GM21723 (cell line): Measurements from ENCODE around the gene MRPS6.

ENCODE experiments used
- ATAC-seq: cut with Tn5 transposase; IDR thresholded peaks from one replicate; pipeline ENCODE4 v1.9.1; 2021; ENCODE audit warnings: mild to moderate bottlenecking, moderate library complexity; ENCODE audit not compliant: unreplicated experiment

The MRPS6 gene

DNA sequence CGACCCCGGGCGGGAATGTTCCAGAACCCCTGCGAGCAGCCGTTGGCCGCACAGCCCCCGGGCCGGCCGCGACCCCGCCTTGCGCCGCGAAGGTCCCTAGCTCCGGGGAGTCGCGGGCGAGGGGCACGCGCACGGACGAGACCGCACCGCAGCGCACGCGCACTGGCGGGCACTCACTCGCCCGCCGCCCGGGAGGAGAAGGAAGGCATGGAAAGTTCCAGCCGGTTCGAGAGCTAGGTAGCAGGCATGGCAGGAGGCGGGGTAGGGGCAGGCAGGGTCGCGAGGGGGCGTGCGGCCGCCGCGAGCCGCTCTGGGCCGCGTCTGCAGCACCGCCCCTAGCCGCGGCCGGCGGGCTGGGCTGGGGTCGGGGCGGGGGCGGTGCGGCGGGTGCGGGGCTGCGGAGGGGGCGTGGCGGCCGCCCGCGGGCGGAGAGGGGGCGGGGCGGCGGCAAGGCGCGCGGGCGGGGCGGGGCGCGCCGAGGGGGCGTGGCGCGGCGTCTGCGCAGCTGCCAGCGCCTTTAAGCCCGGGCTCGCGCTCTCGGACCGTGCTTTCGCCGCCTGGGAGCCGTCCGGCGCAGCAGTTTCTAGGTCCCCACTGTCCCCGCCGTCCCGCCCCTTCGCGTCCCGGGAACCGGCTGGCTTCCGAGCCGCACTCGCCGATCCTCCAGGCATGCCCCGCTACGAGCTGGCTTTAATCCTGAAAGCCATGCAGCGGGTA lies at the start of gene MRPS6, which contains the start of gene SLC5A3:
MRPS6 (plus strand) TSS at position 547 of the 717 bp plus-strand sequence; CDS start at position 670, 123 bp downstream.
SLC5A3 (plus strand) TSS at position 547 of the 717 bp plus-strand sequence. CDS start 21,621 bp downstream, outside the sequence.
- ATAC-seq: peak; percentile 80

- no peak for ATAC-seq
Observed at GRCh38 chr21:34023691-34024373, 49.5 kb upstream of the MRPS6 start.

DNA sequence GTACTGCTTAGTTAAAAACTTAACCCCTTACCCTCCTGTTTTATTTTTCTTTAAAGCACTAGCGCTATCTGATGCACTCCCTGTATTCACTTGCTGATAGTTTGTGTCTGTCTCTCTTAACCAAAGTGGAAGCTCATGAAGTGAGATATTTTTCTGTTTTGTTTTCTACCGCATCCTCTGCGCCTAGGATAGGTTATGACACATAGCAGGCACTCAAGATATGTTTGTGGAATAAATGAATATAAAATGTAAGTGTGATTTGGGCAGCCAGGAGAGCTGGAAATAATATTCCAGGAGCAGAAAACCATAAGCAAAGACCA lies 49.0 kb upstream of the MRPS6 start:
- no peak for ATAC-seq

- ATAC-seq: no peak
Observed at GRCh38 chr21:34027721-34028461, 45.5 kb upstream of the MRPS6 start.

- ATAC-seq: peak; percentile 97
Observed at GRCh38 chr21:34029743-34030528, 43.4 kb upstream of the MRPS6 start.

GRCh38 chr21:34031835-34032370 lies 41.5 kb upstream of the MRPS6 start:
- ATAC-seq: no peak

DNA sequence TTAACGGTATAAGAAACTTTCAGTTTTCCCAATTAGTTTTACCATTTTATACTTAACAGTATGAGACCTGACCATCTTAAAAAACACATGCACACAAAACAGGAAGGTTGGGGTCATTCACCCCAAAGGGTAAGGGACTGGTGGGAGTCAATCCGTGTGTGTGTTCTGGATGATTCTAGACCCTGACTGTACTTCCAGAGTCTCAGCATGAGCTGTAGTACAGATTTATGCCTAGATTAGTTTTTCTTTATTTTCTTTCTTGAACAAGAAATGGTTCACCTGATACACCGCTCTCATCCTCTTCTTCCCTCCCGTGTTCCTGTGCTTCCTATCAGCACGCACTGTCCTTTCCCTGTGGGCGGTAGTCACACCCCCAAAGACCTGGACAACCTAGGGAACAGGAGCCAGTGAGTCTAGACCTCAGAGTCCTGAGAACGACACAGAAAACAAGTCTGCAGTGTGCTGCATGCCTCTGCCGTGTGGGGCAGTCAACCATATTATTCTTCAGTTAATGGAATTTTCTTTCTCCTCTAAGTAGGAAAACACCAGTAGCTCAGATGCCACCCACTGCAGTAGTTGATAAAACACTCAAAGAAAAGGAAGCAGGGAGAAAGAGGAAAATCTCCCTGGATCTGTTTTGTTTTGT lies 38.9 kb upstream of the MRPS6 start:
- no peak for ATAC-seq

- no peak for ATAC-seq
Observed at GRCh38 chr21:34035619-34036354, 37.6 kb upstream of the MRPS6 start.

DNA sequence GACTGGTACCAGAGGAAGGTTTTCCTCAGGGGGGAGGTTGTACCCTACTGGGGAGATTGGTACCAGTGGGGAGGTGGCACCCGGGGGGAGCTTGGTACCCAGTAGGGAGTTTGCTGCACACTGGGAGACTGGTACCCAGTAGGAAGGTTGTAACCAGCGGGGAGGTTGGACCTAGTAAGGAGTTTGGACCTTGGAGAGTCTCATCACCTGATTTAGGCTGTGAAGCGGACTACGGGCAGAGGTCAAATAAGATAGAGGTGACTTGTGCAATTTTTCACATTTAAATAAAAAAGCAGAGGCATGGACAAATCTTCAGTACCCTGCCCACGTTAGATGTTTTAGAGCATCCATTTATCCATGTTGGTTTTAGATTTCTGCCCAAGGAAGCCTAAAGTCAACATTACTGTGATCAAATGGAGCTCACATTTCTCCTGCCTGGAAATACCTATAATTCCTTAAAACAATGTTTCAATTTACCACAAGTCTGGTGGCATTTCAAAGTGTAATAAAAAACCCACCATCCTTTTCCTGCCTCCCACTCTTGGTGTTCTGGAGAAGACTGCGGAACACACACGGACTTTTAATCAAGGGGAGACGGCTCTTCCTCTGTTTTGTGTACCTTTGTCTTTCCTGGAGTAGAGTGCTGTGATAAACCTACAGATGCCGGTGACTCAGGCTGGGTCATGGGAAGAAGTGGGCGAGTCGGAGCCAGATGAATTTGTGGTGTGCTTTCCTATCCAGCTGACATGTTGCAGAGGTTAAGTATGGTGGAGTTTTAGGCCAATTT lies 36.2 kb upstream of the MRPS6 start:
- no peak for ATAC-seq

- no peak for ATAC-seq
Observed at GRCh38 chr21:34039678-34040382, 33.5 kb upstream of the MRPS6 start.

GRCh38 chr21:34042735-34043134 lies 30.6 kb upstream of the MRPS6 start:
- ATAC-seq: no peak

DNA sequence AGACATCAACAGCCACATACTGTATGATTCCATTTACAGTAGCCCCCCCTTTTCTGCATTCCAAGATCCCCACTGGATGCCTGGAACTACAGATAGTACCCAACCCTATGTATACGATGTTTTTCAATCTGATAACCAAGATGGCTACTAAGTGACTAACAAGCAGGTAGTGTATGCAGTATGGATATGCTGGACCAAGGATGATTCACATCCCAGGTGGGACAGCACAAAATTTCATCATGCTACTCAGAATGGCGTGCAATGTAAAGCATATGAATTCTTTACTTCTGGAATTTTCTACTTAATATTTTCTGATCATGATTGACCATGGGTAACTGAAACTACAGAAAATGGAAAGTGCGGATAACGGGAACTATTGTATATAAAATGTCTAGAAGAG lies 30.0 kb upstream of the MRPS6 start:
- ATAC-seq: no peak

DNA sequence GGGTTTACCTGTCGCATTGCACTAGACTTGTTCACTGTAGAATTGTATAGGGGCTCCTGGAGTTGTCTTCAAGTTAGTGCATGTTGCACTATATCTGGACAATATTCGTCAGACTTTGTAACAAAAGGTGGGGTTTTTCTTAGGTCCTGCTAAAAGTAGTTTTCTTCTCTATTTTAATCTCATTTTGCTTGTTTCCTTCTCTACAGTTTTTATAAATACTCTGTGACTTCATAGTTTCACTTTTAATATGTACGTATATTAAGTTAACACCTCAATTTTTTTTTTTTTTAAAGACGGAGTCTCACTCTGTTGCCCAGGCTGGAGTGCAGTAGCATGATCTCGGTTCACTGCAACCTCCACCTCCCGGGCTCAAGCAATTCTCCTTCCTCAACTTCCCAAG lies 26.5 kb upstream of the MRPS6 start:
- peak; percentile 61 for ATAC-seq

- ATAC-seq: no peak
Observed at GRCh38 chr21:34047835-34048234, 25.5 kb upstream of the MRPS6 start.

GRCh38 chr21:34052171-34052570 lies 21.2 kb upstream of the MRPS6 start:
- ATAC-seq: no peak

- no peak for ATAC-seq
Observed at GRCh38 chr21:34054259-34054658, 19.1 kb upstream of the MRPS6 start.

- ATAC-seq: no peak
Observed at GRCh38 chr21:34055615-34056014, 17.8 kb upstream of the MRPS6 start.

GRCh38 chr21:34061983-34062382 lies 11.4 kb upstream of the MRPS6 start:
- no peak for ATAC-seq
